GM12878 (cell line): ENCODE results near the gene ATXN1. TPM values are rescaled to one million over a fixed set of nuclear protein-coding genes. Genes with fewer than 3 reads are reported as not detected.

Source experiments
- BACH1 ChIP-seq: fragments of 450-650 bp; IDR thresholded peaks from 2 replicates; pipeline ENCODE4 v1.6.1; 2017; ENCODE audit warnings: mild to moderate bottlenecking, borderline replicate concordance
- JUND ChIP-seq: IDR thresholded peaks from 2 replicates; pipeline ENCODE4 v1.6.1; 2012; ENCODE audit warnings: low read depth, mild to moderate bottlenecking, low read length, improper control_type of control experiment, moderate library complexity
- PRDM15 ChIP-seq: fragments of 450-650 bp; formaldehyde crosslinking; IDR thresholded peaks from 2 replicates; pipeline ENCODE4 v1.4.0; 2020; ENCODE audit warnings: mild to moderate bottlenecking, moderate library complexity
- SREBF1 ChIP-seq: IDR thresholded peaks from 2 replicates; pipeline ENCODE4 v1.6.1; 2012; ENCODE audit warnings: mild to moderate bottlenecking, low read length
- TCF7 ChIP-seq: IDR thresholded peaks from 2 replicates; pipeline ENCODE4 v1.6.1; 2014; ENCODE audit warnings: antibody characterized with exemption, borderline replicate concordance
- ZBTB4 ChIP-seq: fragments of 450-650 bp; formaldehyde crosslinking; IDR thresholded peaks from 2 replicates; pipeline ENCODE4 v1.4.0; 2022; ENCODE audit warnings: mild to moderate bottlenecking, moderate library complexity
- polyA plus RNA-seq, 11 experiments: library from polyadenylated mRNA; depleted of rRNA in 4 of 11; unstranded in 6 of 11; stranded (reverse) in 5 of 11; fragments of >200 nt; fragmentation: Nextera tagmentation in 4 of 11; fragmentation: Illumina TruSeq in 1 of 11; extraction: Ambion mirVana in 4 of 11; extraction: Trizol in 1 of 11; gene quantifications; 1 replicate in 1 of 11; 2 replicates in 10 of 11; pipeline versions ENCODE4 v1.2.1 to v1.2.3, GENCODE V29; 2011 to 2016; ENCODE audit warnings: inconsistent platforms in 2 of 11, missing spikeins in 2 of 11, low read depth in 1 of 11
- total RNA-seq, 4 experiments: library from RNA; depleted of rRNA in 3 of 4; stranded (reverse); fragments of >200 nt in 3 of 4; fragmentation: Illumina TruSeq in 1 of 4; extraction: Trizol in 1 of 4; gene quantifications; 2 replicates each; pipeline versions ENCODE4 v1.2.1 to v1.2.3, GENCODE V29; 2013 to 2021

Gene ATXN1
- total and polyA plus RNA-seq, 10 of the 15 experiments (the other 5 are each of a cell fraction or from before 2014, with no cell fraction given): 12.2 to 51.2 (median 20.5) TPM

GRCh38 chr6:16594849-16595248 is 166.4 kb downstream of the ATXN1 start (continued):
- TF ChIP-seq ZBTB4 (CRISPR knock-in tag) (no peak), BACH1 (no peak), TCF7 (no peak), PRDM15 (CRISPR knock-in tag) (no peak), JUND (no peak), SREBF1 (no peak)
- TF ChIP-seq, all 136 proteins: peak for 0
